Lung (tissue), 12 donors: Measurements from ENCODE around the gene EYS. TPM values are rescaled to one million over a fixed set of nuclear protein-coding genes. Genes with fewer than 3 reads are reported as not detected.

Experiments used
- ATAC-seq: fragments of 200-7000 bp; cut with Tn5 transposase; one replicate; pipeline ENCODE4 v1.9.1; 2020; ENCODE audit warnings: moderate number of reproducible peaks; ENCODE audit not compliant: insufficient read depth, low FRiP score
- DNase-seq, 3 donors: peaks; one replicate each; pipeline ENCODE4 v3.0.0-alpha.2; 2013 to 2017
- H3K27ac ChIP-seq, 2 donors: one replicate each; pipeline ENCODE4 v1.5.1; 2013; ENCODE audit warnings: mild to moderate bottlenecking in 2 of 2, moderate library complexity in 2 of 2, control low read depth in 1 of 2, inconsistent platforms in 1 of 2, low read depth in 1 of 2, low read length in 1 of 2
- H3K27me3 ChIP-seq, 3 donors: one replicate each; pipeline ENCODE4 v1.5.1; 2013; ENCODE audit warnings: low read length in 2 of 3; ENCODE audit not compliant: control insufficient read depth in 3 of 3, insufficient read depth in 3 of 3
- H3K36me3 ChIP-seq, 4 donors: one replicate each; pipeline ENCODE4 v1.5.1; 2013; ENCODE audit warnings: low read length in 4 of 4, mild to moderate bottlenecking in 1 of 4, moderate library complexity in 1 of 4; ENCODE audit not compliant: control insufficient read depth in 4 of 4, insufficient read depth in 4 of 4
- H3K4me1 ChIP-seq, 5 donors: one replicate each; pipeline ENCODE4 v1.5.1; 2013; ENCODE audit warnings: low read length in 5 of 5, mild to moderate bottlenecking in 2 of 5, moderate library complexity in 1 of 5; ENCODE audit not compliant: control insufficient read depth in 5 of 5, insufficient read depth in 5 of 5
- H3K4me3 ChIP-seq: one replicate; pipeline ENCODE4 v1.5.1; 2013; ENCODE audit warnings: mild to moderate bottlenecking, control low read depth, moderate library complexity
- H3K9ac ChIP-seq, 2 donors: one replicate each; pipeline ENCODE4 v1.5.1; 2013; ENCODE audit warnings: low read length in 2 of 2, control low read depth in 1 of 2; ENCODE audit not compliant: insufficient read depth in 1 of 2
- H3K9me3 ChIP-seq, 4 donors: one replicate each; pipeline ENCODE4 v1.5.1; 2013; ENCODE audit warnings: low read length in 3 of 4, mild to moderate bottlenecking in 1 of 4, moderate library complexity in 1 of 4; ENCODE audit not compliant: control insufficient read depth in 4 of 4, insufficient read depth in 3 of 4
- CTCF ChIP-seq: IDR thresholded peaks from 2 replicates; pipeline ENCODE4 v1.5.1; 2012; ENCODE audit warnings: mild to moderate bottlenecking; ENCODE audit errors: control extremely low read depth, extremely low read depth
- WGBS, 2 donors: extraction: QIAGEN DNeasy Blood & Tissue Kit; methylation state at CpG; one replicate each; pipeline ENCODE4 v1.1.7; 2013; 5-methylcytosine and 5-hydroxymethylcytosine counted together
- polyA plus RNA-seq, 2 donors: library from polyadenylated mRNA; stranded (reverse); fragments of 200-250 nt; gene quantifications; one replicate each; pipeline ENCODE4 v1.2.1, GENCODE V29; 2013
- total RNA-seq, 2 donors: library from RNA; depleted of rRNA in 1 of 2; stranded (reverse); fragments of >200 nt in 1 of 2; gene quantifications; one replicate each; pipeline ENCODE4 v1.2.1, GENCODE V29; 2014 to 2021
- donor health status: control.
- donor health status: control.
- donor health status: Bipolar disorder and iron deficiency.
- donor health status: healthy.
- donor health status: DM: yes; HTN: yes; CAD: no.

EYS gene
- total and polyA plus RNA-seq, 4 donors, result 0.06 to 0.34 (median 0.12) TPM

GRCh38 chr6:64100702-64101303, 1606.2 kb downstream of the EYS start:
- ATAC-seq, result no peak
- H3K4me1 ChIP-seq, result peaks cover 0 to 5% (median 0%) of the 10 kb centered on the region in 5 donors
- no peak for DNase-seq
- no peak for TF ChIP-seq CTCF
- H3K27me3 ChIP-seq, result no peaks in the 10 kb centered on the region
- H3K9me3 ChIP-seq, result peaks cover 0 to 2% (median 0%) of the 10 kb centered on the region in 4 donors
- WGBS, 2 donors, result 46 to 65% methylated on average over 2 of the region's 2 CpGs
- H3K36me3 ChIP-seq, result no peaks in the 10 kb centered on the region
- no peak overlapping the region for H3K4me3 ChIP-seq
- H3K9ac ChIP-seq, result no peak overlapping the region
- no peak overlapping the region for H3K27ac ChIP-seq

GRCh38 chr6:64090352-64090751, 1616.7 kb downstream of the EYS start:
- ATAC-seq (no peak), DNase-seq (no peak)
- H3K9me3 ChIP-seq, result no peaks in the 10 kb centered on the region
- no peak overlapping the region for H3K4me3 ChIP-seq
- TF ChIP-seq CTCF, result no peak
- H3K4me1 ChIP-seq, result peaks cover 0 to under 1% (median 0%) of the 10 kb centered on the region in 5 donors
- H3K27me3 ChIP-seq, result no peaks in the 10 kb centered on the region
- no peaks in the 10 kb centered on the region for H3K36me3 ChIP-seq
- H3K9ac ChIP-seq, result no peak overlapping the region
- WGBS, 2 donors, result 62 to 65% methylated on average over 2 of the region's 2 CpGs
- no peak overlapping the region for H3K27ac ChIP-seq

GRCh38 chr6:64085126-64085525, 1621.9 kb downstream of the EYS start:
- TF ChIP-seq CTCF, result no peak
- no peak overlapping the region for H3K9ac ChIP-seq
- no peak overlapping the region for H3K4me3 ChIP-seq
- H3K36me3 ChIP-seq, result no peaks in the 10 kb centered on the region
- DNase-seq (no peak), ATAC-seq (no peak)
- H3K9me3 ChIP-seq, result no peaks in the 10 kb centered on the region
- no peaks in the 10 kb centered on the region for H3K27me3 ChIP-seq
- WGBS, 2 donors, result 96 to 97% methylated on average over 13 of the region's 13 CpGs
- H3K4me1 ChIP-seq, result peaks cover 0 to 3% (median 0%) of the 10 kb centered on the region in 5 donors
- no peak overlapping the region for H3K27ac ChIP-seq
